WERI-Rb-1 (cell line): Measurements from ENCODE around the gene HTR2B.
A peak's percentile ranks its signal among the peaks of the same experiment; 100 is the strongest.

Source experiments
- DNase-seq: peaks from one replicate; pipeline ENCODE4 v3.0.0-alpha.2; 2020
- H3K27ac ChIP-seq: fragments of 250-450 bp; sonication (Bioruptor Pico); 2 replicates; pipeline ENCODE4 v1.5.1; 2020; ENCODE audit warnings: mild to moderate bottlenecking, moderate library complexity
- H3K27me3 ChIP-seq: fragments of 250-450 bp; sonication (Bioruptor Pico); 2 replicates; pipeline ENCODE4 v1.5.1; 2021; ENCODE audit warnings: mild to moderate bottlenecking, low read depth, moderate library complexity; ENCODE audit not compliant: insufficient read depth, severe bottlenecking
- H3K36me3 ChIP-seq: fragments of 250-450 bp; sonication (Bioruptor Pico); 2 replicates; pipeline ENCODE4 v1.5.1; 2020; ENCODE audit warnings: mild to moderate bottlenecking, moderate library complexity
- H3K4me3 ChIP-seq: 2 replicates; pipeline ENCODE4 v1.5.1; 2011; ENCODE audit warnings: low read depth, mild to moderate bottlenecking, control low read depth, low read length
- H3K9me3 ChIP-seq: fragments of 250-450 bp; sonication (Bioruptor Pico); 2 replicates; pipeline ENCODE4 v1.5.1; 2021; ENCODE audit warnings: mild to moderate bottlenecking, moderate library complexity; ENCODE audit not compliant: severe bottlenecking
- TF ChIP-seq, protein P1 (sequence below): IDR thresholded peaks from 2 replicates; pipeline ENCODE4 v1.5.1; 2011; ENCODE audit warnings: low read depth, mild to moderate bottlenecking, control low read depth, inconsistent platforms, low read length

HTR2B gene

DNA sequence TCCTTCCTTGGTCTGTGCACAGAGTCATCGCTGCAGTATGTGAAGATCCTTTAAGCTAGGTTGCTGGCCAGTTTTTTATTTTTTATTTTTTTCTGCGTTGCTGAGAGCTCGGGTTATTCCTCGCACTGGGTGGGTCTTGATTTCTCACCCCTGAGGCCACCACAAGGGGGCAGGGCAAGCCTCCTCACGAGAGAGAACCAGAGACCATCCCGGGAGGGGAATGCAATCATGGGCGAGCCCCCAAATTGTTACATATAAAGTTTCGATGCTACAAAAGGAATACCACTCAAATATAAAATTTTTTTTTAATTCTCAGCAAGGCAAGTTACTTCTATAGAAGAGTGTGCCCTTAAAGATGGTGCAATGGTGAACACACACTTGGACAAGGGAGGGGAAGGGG lies 24.9 kb downstream of the HTR2B start:
- Histone ChIP-seq H3K9me3 (no peaks in the 10 kb centered on the region), H3K36me3 (peaks cover 19% of the 10 kb centered on the region), H3K4me3 (no peak overlapping the region), H3K27ac (no peak overlapping the region), H3K27me3 (no peaks in the 10 kb centered on the region)
- DNase-seq = peak; percentile 39
- TF ChIP-seq, protein P1, sequence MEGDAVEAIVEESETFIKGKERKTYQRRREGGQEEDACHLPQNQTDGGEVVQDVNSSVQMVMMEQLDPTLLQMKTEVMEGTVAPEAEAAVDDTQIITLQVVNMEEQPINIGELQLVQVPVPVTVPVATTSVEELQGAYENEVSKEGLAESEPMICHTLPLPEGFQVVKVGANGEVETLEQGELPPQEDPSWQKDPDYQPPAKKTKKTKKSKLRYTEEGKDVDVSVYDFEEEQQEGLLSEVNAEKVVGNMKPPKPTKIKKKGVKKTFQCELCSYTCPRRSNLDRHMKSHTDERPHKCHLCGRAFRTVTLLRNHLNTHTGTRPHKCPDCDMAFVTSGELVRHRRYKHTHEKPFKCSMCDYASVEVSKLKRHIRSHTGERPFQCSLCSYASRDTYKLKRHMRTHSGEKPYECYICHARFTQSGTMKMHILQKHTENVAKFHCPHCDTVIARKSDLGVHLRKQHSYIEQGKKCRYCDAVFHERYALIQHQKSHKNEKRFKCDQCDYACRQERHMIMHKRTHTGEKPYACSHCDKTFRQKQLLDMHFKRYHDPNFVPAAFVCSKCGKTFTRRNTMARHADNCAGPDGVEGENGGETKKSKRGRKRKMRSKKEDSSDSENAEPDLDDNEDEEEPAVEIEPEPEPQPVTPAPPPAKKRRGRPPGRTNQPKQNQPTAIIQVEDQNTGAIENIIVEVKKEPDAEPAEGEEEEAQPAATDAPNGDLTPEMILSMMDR = peak; percentile 18; the same call in 1 of the 2 replicates

DNA sequence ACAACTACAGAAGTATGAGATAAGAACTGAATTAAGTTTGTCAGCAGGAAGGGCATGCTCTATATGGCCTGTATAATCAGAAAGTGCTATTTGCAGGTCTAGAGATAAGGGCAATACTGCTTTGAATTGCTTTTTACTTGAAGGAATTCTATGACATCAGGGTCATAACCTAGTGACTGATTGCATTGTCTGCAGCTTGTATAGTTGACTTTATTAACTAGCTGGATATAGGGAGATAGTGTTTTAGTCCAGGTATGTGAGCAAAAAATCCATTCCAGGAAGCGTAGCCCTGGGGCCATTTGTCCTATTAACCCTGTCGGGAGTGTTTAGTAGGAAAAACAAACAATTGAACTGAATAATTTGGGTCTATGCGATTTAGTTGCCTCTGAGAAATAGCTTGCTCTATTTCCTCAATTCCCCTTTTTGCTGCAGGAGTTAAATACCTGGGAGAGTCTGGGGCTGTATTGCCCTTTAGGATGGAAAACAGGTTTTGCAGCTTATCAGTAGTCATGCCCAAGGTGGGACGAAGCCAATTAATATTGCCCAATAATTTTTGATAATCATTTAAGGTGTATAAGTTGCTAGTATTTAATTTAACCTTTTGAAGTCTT lies 30.0 kb downstream of the HTR2B start:
- Histone ChIP-seq H3K27ac (no peak overlapping the region), H3K9me3 (no peaks in the 10 kb centered on the region), H3K4me3 (no peak overlapping the region), H3K36me3 (peaks cover 21% of the 10 kb centered on the region), H3K27me3 (no peaks in the 10 kb centered on the region)
- DNase-seq = no peak
- TF ChIP-seq, protein P1 = no peak

DNA sequence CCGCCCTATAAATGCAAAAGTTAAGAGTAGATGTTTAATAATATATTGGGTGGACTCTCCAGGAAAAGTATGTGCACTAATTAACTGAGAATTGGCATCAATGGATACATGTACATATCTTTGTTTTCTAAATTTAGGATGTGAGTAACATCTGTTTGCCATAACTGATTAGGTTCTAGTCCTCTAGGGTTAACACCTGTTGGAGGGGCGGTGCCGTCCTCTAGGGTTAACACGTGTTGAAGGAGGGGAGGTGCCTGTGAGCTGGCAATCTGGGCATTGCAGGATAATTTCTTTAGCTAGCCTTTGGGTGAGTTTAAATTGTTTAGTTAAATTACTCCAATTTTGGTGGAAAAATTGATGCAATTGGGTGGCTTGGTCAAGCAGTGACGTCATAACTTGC lies 30.9 kb downstream of the HTR2B start:
- TF ChIP-seq, protein P1 = no peak

DNA sequence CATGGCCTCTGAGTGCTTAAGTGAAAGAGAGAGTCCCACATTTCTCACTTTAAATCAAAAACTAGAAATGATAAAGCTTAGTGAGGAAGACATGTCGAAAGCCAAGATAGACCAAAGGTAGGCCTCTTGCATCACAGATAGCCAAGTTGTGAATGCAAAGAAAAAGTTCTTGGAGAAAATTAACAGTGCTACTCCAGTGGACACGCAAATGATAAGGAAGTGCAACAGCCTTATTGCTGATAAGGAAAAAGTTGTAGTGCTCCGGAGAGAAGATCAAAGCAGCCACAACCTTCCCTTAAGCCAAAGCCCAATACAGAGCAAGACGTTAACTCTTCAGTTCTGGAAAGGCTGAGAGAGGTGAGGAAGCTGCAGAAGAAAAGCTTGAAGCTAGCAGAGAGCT lies 36.1 kb downstream of the HTR2B start:
- H3K27ac ChIP-seq = no peak overlapping the region
- no peak overlapping the region for H3K4me3 ChIP-seq
- TF ChIP-seq, protein P1 = no peak
- H3K27me3 ChIP-seq = no peaks in the 10 kb centered on the region
- peaks cover 55% of the 10 kb centered on the region for H3K36me3 ChIP-seq
- DNase-seq = no peak
- H3K9me3 ChIP-seq = no peaks in the 10 kb centered on the region

More for the DNA sequence above, 30.9 kb downstream of the HTR2B start:
- Histone ChIP-seq H3K9me3 (no peaks in the 10 kb centered on the region), H3K4me3 (no peak overlapping the region), H3K27ac (no peak overlapping the region), H3K27me3 (no peaks in the 10 kb centered on the region), H3K36me3 (peaks cover 23% of the 10 kb centered on the region)
- no peak for DNase-seq

DNA sequence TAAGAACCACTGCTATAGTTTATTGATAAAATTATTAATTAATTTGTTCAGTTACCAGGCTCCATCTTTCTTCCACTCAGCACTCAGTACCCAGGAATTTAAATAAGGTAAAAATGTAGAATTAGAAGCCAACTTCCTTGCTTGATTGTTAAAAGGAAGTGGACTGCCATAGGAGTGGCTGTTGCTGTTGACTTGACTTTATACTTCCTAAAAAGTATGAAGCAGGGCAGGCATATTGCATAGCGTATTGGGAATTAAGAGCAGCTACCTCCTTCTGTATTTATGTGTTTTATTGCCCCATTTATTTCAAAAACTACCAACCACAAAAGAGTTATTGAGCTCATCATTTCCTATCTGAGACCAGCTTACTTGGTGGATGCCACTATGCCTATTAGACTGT lies 40.3 kb downstream of the HTR2B start:
- TF ChIP-seq, protein P1 = no peak
- Histone ChIP-seq H3K4me3 (no peak overlapping the region), H3K27ac (no peak overlapping the region), H3K36me3 (peaks cover 92% of the 10 kb centered on the region), H3K9me3 (no peaks in the 10 kb centered on the region), H3K27me3 (no peaks in the 10 kb centered on the region)
- DNase-seq = no peak
